ENCODE measurements around the gene FRMD1.
A peak's percentile ranks its signal among the peaks of the same experiment; 100 is the strongest.

FRMD1 gene

DNA sequence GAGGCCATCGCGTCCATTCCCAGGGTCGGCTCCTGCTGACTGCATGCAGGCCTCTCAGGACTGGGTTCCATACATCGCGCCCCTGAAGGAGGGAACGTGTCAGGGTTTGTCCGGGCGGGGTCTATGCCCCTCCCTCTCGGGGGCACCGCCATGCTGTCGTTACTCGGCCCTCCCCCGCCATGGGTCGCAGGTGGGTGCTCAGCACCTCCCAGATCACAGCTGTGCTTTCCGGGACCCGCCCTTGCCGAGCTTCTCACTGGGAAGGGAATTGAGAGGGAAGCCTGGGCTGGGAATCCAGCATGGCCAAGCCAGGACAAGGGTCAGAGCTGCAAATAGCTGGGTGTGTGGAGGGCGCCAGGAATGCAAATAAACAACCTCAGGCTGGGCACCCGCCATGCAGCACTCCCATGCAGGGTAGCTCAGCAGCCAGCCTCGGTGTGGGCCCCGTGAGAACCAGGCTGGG, at the start of gene FRMD1:
Gene FRMD1, minus strand, starts transcription at position 270 of the 463 bp plus-strand sequence. Its CDS starts 118 bp downstream, at position 152.
- Histone ChIP-seq H3K4me1 (ENCODE audit: control insufficient read depth, insufficient read depth, low read length) (no peaks in the 10 kb centered on the region), H3K9me3 (ENCODE audit: control insufficient read depth, insufficient read depth, low read depth, low read length) (no peaks in the 10 kb centered on the region), H3K27ac (ENCODE audit: extremely low read depth, low read depth, low read length) (no peak within 1 kb of the TSS), H3K36me3 (ENCODE audit: control insufficient read depth in 2 of 2, insufficient read depth in 1 of 2, low read length in 2 of 2) (no peaks in the 10 kb centered on the region), H3K4me3 (ENCODE audit: low read depth, low read length) (no peak within 1 kb of the TSS)
- POLR2A ChIA-PET, result no interaction called here
- CTCF ChIA-PET, result no interaction called here
- TF ChIP-seq, protein P1, sequence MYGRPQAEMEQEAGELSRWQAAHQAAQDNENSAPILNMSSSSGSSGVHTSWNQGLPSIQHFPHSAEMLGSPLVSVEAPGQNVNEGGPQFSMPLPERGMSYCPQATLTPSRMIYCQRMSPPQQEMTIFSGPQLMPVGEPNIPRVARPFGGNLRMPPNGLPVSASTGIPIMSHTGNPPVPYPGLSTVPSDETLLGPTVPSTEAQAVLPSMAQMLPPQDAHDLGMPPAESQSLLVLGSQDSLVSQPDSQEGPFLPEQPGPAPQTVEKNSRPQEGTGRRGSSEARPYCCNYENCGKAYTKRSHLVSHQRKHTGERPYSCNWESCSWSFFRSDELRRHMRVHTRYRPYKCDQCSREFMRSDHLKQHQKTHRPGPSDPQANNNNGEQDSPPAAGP (tag by site-specific recombination; IDR thresholded peaks at IDR 0.05), result peak; percentile 79
- TF ChIP-seq SP2 (tag by site-specific recombination; IDR thresholded peaks at IDR 0.05) (no peak), KLF1 (tag by site-specific recombination; IDR thresholded peaks at IDR 0.05) (peak; percentile 79), ZNF350 (tag by site-specific recombination; IDR thresholded peaks at IDR 0.05) (no peak), ZNF121 (tag by site-specific recombination; IDR thresholded peaks at IDR 0.05) (no peak)

DNA sequence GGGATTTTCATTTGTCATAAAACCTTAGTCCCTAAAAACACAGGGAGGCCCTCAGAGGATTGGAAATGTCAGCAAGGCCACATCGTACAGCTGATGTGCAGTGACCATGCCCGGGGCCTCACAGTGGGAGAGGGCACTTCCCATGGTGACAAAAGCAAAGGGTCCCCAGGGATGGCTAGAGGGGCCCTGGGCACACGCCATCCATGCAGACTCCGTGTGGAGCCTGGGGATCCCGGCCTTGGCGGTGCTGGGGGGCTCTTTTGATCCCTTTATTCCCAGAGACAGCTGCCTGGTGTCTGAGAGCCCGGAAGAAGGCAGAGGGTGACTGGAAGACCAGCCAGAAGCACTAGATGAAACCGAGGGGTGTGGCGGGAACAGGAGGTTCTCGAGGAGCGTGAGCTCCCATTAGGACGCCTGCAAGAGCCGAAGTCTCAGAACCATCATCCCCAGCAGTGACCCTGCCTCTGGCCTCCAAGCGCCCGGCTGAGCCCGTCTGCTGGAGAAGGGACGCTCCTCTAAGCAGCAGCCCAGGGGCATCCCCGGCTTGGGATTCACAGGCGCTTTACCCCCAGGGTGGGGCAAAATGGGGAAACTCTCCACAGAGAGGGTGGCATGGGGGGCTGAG, 49.1 kb upstream of the FRMD1 start:
- H3K27ac ChIP-seq (ENCODE audit: extremely low read depth, low read depth, low read length), result no peak overlapping the region
- no peaks in the 10 kb centered on the region for H3K4me1 ChIP-seq (ENCODE audit: control insufficient read depth, insufficient read depth, low read length)
- ChIA-PET POLR2A (no interaction called here), CTCF (no interaction called here)
- no peaks in the 10 kb centered on the region for H3K36me3 ChIP-seq (ENCODE audit: control insufficient read depth in 2 of 2, insufficient read depth in 1 of 2, low read length in 2 of 2)
- TF ChIP-seq ZNF2 (tag by site-specific recombination; IDR thresholded peaks at IDR 0.05), result no peak
- TF ChIP-seq ZNF404 (tag by site-specific recombination; IDR thresholded peaks at IDR 0.05), result no peak
- no peak for TF ChIP-seq SP2 (tag by site-specific recombination; IDR thresholded peaks at IDR 0.05)
- TF ChIP-seq GLI2 (tag by site-specific recombination; IDR thresholded peaks at IDR 0.05; ENCODE audit: borderline replicate concordance, low read depth), result no peak
- no peak for TF ChIP-seq SP3 (tag by site-specific recombination; IDR thresholded peaks at IDR 0.05)
- no peak for TF ChIP-seq ZNF112 (tag by site-specific recombination; IDR thresholded peaks at IDR 0.05)
- no peak for TF ChIP-seq GFI1B (tag by site-specific recombination; IDR thresholded peaks at IDR 0.05)
- TF ChIP-seq, protein P2, sequence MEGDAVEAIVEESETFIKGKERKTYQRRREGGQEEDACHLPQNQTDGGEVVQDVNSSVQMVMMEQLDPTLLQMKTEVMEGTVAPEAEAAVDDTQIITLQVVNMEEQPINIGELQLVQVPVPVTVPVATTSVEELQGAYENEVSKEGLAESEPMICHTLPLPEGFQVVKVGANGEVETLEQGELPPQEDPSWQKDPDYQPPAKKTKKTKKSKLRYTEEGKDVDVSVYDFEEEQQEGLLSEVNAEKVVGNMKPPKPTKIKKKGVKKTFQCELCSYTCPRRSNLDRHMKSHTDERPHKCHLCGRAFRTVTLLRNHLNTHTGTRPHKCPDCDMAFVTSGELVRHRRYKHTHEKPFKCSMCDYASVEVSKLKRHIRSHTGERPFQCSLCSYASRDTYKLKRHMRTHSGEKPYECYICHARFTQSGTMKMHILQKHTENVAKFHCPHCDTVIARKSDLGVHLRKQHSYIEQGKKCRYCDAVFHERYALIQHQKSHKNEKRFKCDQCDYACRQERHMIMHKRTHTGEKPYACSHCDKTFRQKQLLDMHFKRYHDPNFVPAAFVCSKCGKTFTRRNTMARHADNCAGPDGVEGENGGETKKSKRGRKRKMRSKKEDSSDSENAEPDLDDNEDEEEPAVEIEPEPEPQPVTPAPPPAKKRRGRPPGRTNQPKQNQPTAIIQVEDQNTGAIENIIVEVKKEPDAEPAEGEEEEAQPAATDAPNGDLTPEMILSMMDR (tag by site-specific recombination; IDR thresholded peaks at IDR 0.05), result no peak
- TF ChIP-seq, protein P3, sequence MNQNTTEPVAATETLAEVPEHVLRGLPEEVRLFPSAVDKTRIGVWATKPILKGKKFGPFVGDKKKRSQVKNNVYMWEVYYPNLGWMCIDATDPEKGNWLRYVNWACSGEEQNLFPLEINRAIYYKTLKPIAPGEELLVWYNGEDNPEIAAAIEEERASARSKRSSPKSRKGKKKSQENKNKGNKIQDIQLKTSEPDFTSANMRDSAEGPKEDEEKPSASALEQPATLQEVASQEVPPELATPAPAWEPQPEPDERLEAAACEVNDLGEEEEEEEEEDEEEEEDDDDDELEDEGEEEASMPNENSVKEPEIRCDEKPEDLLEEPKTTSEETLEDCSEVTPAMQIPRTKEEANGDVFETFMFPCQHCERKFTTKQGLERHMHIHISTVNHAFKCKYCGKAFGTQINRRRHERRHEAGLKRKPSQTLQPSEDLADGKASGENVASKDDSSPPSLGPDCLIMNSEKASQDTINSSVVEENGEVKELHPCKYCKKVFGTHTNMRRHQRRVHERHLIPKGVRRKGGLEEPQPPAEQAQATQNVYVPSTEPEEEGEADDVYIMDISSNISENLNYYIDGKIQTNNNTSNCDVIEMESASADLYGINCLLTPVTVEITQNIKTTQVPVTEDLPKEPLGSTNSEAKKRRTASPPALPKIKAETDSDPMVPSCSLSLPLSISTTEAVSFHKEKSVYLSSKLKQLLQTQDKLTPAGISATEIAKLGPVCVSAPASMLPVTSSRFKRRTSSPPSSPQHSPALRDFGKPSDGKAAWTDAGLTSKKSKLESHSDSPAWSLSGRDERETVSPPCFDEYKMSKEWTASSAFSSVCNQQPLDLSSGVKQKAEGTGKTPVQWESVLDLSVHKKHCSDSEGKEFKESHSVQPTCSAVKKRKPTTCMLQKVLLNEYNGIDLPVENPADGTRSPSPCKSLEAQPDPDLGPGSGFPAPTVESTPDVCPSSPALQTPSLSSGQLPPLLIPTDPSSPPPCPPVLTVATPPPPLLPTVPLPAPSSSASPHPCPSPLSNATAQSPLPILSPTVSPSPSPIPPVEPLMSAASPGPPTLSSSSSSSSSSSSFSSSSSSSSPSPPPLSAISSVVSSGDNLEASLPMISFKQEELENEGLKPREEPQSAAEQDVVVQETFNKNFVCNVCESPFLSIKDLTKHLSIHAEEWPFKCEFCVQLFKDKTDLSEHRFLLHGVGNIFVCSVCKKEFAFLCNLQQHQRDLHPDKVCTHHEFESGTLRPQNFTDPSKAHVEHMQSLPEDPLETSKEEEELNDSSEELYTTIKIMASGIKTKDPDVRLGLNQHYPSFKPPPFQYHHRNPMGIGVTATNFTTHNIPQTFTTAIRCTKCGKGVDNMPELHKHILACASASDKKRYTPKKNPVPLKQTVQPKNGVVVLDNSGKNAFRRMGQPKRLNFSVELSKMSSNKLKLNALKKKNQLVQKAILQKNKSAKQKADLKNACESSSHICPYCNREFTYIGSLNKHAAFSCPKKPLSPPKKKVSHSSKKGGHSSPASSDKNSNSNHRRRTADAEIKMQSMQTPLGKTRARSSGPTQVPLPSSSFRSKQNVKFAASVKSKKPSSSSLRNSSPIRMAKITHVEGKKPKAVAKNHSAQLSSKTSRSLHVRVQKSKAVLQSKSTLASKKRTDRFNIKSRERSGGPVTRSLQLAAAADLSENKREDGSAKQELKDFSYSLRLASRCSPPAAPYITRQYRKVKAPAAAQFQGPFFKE (tag by site-specific recombination; IDR thresholded peaks at IDR 0.05; ENCODE audit: borderline replicate concordance), result no peak
- TF ChIP-seq ZNF529 (tag by site-specific recombination; IDR thresholded peaks at IDR 0.05; ENCODE audit: insufficient replicate concordance), result no peak
- TF ChIP-seq, protein P4, sequence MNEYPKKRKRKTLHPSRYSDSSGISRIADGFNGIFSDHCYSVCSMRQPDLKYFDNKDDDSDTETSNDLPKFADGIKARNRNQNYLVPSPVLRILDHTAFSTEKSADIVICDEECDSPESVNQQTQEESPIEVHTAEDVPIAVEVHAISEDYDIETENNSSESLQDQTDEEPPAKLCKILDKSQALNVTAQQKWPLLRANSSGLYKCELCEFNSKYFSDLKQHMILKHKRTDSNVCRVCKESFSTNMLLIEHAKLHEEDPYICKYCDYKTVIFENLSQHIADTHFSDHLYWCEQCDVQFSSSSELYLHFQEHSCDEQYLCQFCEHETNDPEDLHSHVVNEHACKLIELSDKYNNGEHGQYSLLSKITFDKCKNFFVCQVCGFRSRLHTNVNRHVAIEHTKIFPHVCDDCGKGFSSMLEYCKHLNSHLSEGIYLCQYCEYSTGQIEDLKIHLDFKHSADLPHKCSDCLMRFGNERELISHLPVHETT (tag by site-specific recombination; IDR thresholded peaks at IDR 0.05), result no peak
- TF ChIP-seq, protein P5, sequence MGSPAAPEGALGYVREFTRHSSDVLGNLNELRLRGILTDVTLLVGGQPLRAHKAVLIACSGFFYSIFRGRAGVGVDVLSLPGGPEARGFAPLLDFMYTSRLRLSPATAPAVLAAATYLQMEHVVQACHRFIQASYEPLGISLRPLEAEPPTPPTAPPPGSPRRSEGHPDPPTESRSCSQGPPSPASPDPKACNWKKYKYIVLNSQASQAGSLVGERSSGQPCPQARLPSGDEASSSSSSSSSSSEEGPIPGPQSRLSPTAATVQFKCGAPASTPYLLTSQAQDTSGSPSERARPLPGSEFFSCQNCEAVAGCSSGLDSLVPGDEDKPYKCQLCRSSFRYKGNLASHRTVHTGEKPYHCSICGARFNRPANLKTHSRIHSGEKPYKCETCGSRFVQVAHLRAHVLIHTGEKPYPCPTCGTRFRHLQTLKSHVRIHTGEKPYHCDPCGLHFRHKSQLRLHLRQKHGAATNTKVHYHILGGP (tag by site-specific recombination; IDR thresholded peaks at IDR 0.05), result no peak
- no peak for TF ChIP-seq ZNF223 (tag by site-specific recombination; IDR thresholded peaks at IDR 0.05)
- no peak for TF ChIP-seq MZF1 (tag by site-specific recombination; IDR thresholded peaks at IDR 0.05; ENCODE audit: borderline replicate concordance)
- no peak for TF ChIP-seq HOXD13 (CRISPR knock-in tag; IDR thresholded peaks at IDR 0.05; ENCODE audit: borderline replicate concordance)
- no peak for TF ChIP-seq ZNF138 (tag by site-specific recombination; IDR thresholded peaks at IDR 0.05; ENCODE audit: borderline replicate concordance)
- no peak for TF ChIP-seq ZNF37A (tag by site-specific recombination; IDR thresholded peaks at IDR 0.05)
- no peak for TF ChIP-seq ZNF423 (tag by site-specific recombination; IDR thresholded peaks at IDR 0.05)
- TF ChIP-seq KLF8 (tag by site-specific recombination; IDR thresholded peaks at IDR 0.05), result no peak
- H3K4me3 ChIP-seq (ENCODE audit: low read depth, low read length), result no peak overlapping the region
- H3K9me3 ChIP-seq (ENCODE audit: control insufficient read depth, insufficient read depth, low read depth, low read length), result no peaks in the 10 kb centered on the region
